ENCODE results near the gene LLPH. TPM values are rescaled to one million over a fixed set of nuclear protein-coding genes. Genes with fewer than 3 reads are reported as not detected.

The LLPH gene
- total RNA-seq, 1 donor from 2014 or later = 14.4 TPM

DNA sequence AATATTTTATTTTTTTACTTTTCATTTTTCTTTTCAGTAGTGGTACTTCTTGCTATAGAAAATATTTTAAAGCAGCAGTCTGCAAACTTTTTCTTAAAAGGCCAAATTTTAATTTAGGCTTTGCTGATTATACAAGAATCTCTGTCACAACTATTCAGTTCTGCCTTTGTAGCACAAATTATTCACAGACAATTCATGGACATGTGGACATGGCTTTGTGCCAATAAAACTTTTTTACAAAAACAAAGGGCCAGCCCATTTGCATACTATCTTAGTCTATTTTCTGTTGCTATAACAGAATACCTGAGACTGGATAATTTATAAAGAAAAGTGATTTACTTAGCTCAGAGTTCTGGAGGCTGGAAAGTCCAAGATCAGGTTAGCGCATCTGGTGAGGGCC, 17.1 kb downstream of the LLPH start:
- H3K27me3 Mint-ChIP-seq (ENCODE audit: unreplicated experiment) = peaks cover 2% of the 10 kb centered on the region
- no peak overlapping the region for H3K4me3 Mint-ChIP-seq (ENCODE audit: unreplicated experiment)
- H3K4me1 Mint-ChIP-seq (ENCODE audit: low read depth, unreplicated experiment) = peaks cover under 1% of the 10 kb centered on the region
- no peaks in the 10 kb centered on the region for H3K9me3 Mint-ChIP-seq (ENCODE audit: unreplicated experiment)
- TF ChIP-seq, protein P1, sequence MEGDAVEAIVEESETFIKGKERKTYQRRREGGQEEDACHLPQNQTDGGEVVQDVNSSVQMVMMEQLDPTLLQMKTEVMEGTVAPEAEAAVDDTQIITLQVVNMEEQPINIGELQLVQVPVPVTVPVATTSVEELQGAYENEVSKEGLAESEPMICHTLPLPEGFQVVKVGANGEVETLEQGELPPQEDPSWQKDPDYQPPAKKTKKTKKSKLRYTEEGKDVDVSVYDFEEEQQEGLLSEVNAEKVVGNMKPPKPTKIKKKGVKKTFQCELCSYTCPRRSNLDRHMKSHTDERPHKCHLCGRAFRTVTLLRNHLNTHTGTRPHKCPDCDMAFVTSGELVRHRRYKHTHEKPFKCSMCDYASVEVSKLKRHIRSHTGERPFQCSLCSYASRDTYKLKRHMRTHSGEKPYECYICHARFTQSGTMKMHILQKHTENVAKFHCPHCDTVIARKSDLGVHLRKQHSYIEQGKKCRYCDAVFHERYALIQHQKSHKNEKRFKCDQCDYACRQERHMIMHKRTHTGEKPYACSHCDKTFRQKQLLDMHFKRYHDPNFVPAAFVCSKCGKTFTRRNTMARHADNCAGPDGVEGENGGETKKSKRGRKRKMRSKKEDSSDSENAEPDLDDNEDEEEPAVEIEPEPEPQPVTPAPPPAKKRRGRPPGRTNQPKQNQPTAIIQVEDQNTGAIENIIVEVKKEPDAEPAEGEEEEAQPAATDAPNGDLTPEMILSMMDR (IDR thresholded peaks at IDR 0.05; ENCODE audit: partially characterized antibody, unreplicated experiment) = no peak
- no peak overlapping the region for H3K27ac Mint-ChIP-seq (ENCODE audit: unreplicated experiment)
- no peak for DNase-seq
- no peaks in the 10 kb centered on the region for H3K36me3 Mint-ChIP-seq (ENCODE audit: unreplicated experiment)

DNA sequence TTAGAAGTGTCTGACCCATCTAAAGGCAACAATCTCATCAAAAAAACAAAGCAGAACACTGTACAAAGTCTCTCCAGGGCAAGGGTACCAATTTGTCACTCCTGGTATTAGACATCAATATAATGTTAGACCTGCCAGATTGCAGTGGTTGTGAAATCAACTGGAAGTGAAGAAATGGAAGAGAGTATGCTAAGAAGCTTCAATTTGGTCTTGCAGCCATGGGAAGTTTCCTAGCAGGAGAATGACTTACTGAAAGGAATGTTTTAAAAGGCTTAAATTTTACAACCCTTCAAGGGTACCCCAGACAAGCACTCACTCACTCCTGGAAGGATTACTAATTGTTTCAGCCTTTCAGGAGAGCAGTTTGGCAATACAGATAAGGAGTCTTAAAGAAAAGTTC, 18.9 kb downstream of the LLPH start:
- TF ChIP-seq, protein P1 (IDR thresholded peaks at IDR 0.05; ENCODE audit: partially characterized antibody, unreplicated experiment) = no peak
- H3K27ac Mint-ChIP-seq (ENCODE audit: unreplicated experiment) = no peak overlapping the region
- peaks cover 2% of the 10 kb centered on the region for H3K27me3 Mint-ChIP-seq (ENCODE audit: unreplicated experiment)
- no peaks in the 10 kb centered on the region for H3K9me3 Mint-ChIP-seq (ENCODE audit: unreplicated experiment)
- H3K36me3 Mint-ChIP-seq (ENCODE audit: unreplicated experiment) = no peaks in the 10 kb centered on the region
- peaks cover 4% of the 10 kb centered on the region for H3K4me1 Mint-ChIP-seq (ENCODE audit: low read depth, unreplicated experiment)
- H3K4me3 Mint-ChIP-seq (ENCODE audit: unreplicated experiment) = no peak overlapping the region
- DNase-seq = no peak

DNA sequence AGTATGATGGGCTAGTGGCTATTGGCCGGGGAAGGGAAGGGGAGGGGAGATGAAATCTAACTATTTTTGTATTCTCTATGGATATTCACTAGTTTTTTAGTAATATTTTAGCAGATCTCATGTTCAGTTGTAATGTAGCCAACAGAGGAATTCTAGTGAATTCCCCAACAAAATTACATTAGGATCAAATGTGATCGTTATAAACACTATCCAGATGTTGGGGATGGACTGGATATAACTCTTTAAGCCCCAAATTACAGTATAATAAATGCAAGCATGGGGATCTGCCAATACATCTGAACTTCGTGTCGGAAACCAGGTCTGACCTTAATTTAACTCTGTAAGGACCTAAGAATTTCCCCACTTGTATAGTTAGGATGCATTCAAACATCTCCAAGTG, 21.5 kb downstream of the LLPH start:
- H3K9me3 Mint-ChIP-seq (ENCODE audit: unreplicated experiment) = no peaks in the 10 kb centered on the region
- no peak overlapping the region for H3K4me3 Mint-ChIP-seq (ENCODE audit: unreplicated experiment)
- TF ChIP-seq, protein P1 (IDR thresholded peaks at IDR 0.05; ENCODE audit: partially characterized antibody, unreplicated experiment) = no peak
- H3K36me3 Mint-ChIP-seq (ENCODE audit: unreplicated experiment) = no peaks in the 10 kb centered on the region
- DNase-seq = no peak
- no peak overlapping the region for H3K27ac Mint-ChIP-seq (ENCODE audit: unreplicated experiment)
- peaks cover 2% of the 10 kb centered on the region for H3K27me3 Mint-ChIP-seq (ENCODE audit: unreplicated experiment)
- peaks cover 4% of the 10 kb centered on the region for H3K4me1 Mint-ChIP-seq (ENCODE audit: low read depth, unreplicated experiment)

DNA sequence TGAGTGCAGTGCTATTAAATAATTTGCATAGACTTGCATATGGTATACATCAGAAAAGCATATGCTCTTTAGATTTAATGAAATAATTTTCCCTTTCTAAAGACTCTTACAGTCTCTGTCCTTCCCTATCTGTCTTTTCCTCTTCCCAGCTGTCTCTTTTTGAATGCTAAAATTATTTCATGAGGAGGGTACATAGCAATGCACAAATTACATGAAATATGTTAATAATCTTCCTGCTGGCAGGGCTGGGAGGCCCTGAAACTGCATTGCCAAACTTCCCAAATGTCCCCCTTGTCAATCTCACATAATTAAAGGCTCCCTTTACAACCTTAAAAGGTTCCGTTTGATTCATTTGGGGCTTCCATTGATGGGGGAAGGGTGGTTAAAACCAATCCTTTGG, 22.2 kb downstream of the LLPH start:
- Mint-ChIP-seq H3K4me1 (ENCODE audit: low read depth, unreplicated experiment) (peaks cover 4% of the 10 kb centered on the region), H3K9me3 (ENCODE audit: unreplicated experiment) (no peaks in the 10 kb centered on the region), H3K27ac (ENCODE audit: unreplicated experiment) (no peak overlapping the region), H3K36me3 (ENCODE audit: unreplicated experiment) (no peaks in the 10 kb centered on the region), H3K27me3 (ENCODE audit: unreplicated experiment) (peaks cover 2% of the 10 kb centered on the region), H3K4me3 (ENCODE audit: unreplicated experiment) (no peak overlapping the region)
- DNase-seq = no peak
- TF ChIP-seq, protein P1 (IDR thresholded peaks at IDR 0.05; ENCODE audit: partially characterized antibody, unreplicated experiment) = no peak

DNA sequence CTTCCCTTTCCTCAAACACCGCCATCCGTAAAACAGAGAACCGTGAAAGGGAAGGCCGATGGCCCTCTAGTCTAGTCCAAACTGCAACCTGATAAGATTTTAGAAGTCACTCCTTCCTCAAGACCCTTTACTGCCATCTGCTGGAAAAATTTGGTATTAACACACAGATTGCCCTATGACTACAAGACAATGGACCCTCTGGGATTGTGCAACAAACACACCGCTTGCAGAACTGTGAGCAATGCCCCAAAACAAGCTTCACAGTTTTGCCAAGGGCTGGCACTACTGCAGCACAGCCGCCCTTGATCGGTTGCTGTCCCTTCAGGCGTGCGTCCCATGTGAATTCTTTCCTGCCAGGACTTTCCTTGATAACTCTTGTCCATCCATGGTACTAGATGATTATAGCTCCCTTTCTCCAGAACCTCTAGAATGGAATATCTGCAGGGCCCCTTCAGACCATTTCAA, 23.1 kb downstream of the LLPH start:
- peaks cover 2% of the 10 kb centered on the region for H3K27me3 Mint-ChIP-seq (ENCODE audit: unreplicated experiment)
- TF ChIP-seq, protein P1 (IDR thresholded peaks at IDR 0.05; ENCODE audit: partially characterized antibody, unreplicated experiment) = peak; percentile 89
- no peak overlapping the region for H3K4me3 Mint-ChIP-seq (ENCODE audit: unreplicated experiment)
- no peak overlapping the region for H3K27ac Mint-ChIP-seq (ENCODE audit: unreplicated experiment)
- DNase-seq = no peak
- H3K4me1 Mint-ChIP-seq (ENCODE audit: low read depth, unreplicated experiment) = peaks cover 4% of the 10 kb centered on the region
- H3K9me3 Mint-ChIP-seq (ENCODE audit: unreplicated experiment) = peaks cover 2% of the 10 kb centered on the region
- no peaks in the 10 kb centered on the region for H3K36me3 Mint-ChIP-seq (ENCODE audit: unreplicated experiment)
